ENCODE results near the gene EP400.
"Not testable (repeated sequence)": the region's sequence is repeated elsewhere in the genome, so short reads cannot be mapped to it uniquely, and the experiment has no call there.

Gene EP400

GRCh38 chr12:132100306-132101065, 150.7 kb downstream of the EP400 start:
- H3K4me3 ChIP-seq (ENCODE audit: low read depth, low read length): no peak overlapping the region
- no peak for DNase-seq (ENCODE audit: low read depth)

- H3K4me3 ChIP-seq (ENCODE audit: low read depth, low read length): no peak overlapping the region
- DNase-seq (ENCODE audit: low read depth): no peak
Observed at GRCh38 chr12:132102297-132102696, 152.6 kb downstream of the EP400 start.

DNA sequence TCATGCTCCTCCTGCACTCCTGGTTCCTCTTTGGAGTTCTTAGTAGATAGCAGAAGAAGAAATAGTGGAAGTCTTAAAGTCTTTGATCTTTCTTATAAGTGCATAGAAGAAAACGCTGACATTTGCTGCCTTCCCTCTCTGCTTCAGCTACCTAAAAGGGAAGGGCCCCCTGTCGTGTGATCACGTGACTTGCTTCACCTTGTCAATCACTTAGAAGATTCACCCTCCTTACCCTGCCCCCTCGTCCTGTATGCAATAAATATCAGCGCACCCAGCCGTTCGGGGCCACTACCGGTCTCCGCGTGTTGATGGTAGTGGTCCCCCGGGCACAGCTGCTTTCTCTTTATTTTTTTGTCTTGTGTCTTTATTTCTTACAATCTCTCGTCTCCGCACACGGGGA, 153.3 kb downstream of the EP400 start:
- not testable (repeated sequence) for H3K4me3 ChIP-seq (ENCODE audit: low read depth, low read length); DNase-seq (ENCODE audit: low read depth)

DNA sequence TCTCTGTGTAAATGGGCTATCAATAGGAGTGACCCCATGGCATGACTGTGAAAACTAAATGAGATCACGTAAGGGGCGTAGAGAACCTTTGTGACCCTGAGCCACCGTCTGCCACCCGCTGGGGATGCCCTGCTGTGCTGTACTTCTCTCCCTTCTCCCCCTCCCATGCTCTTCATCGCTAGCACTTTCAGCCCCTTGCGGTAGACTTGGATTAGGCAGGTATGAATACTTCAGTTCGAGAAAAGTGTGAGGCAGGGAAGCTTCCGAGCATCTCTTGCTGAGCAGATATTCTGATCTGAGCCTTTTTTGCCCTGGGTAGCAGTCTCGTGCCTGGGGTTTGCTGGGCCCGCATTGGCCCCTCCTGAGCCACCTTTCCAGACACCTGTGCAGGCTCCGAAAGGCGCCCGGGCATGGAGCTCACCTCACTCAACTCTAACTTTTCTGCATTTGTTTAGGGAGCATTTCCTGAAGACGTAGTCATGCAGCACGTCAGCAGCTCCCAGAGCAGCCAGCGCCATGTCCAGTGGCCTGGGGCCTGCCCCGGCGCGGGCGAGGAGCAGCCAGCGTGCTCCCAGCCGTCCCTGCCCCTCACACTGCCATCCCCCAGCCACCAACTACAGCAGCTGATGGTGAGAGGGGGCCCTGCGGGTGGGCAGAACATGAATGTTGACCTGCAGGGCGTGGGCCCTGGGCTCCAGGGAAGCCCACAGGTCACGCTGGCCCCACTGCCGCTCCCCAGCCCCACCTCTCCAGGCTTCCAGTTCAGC, 154.0 kb downstream of the EP400 start:
- no peak for DNase-seq (ENCODE audit: low read depth)
- H3K4me3 ChIP-seq (ENCODE audit: low read depth, low read length): no peak overlapping the region

DNA sequence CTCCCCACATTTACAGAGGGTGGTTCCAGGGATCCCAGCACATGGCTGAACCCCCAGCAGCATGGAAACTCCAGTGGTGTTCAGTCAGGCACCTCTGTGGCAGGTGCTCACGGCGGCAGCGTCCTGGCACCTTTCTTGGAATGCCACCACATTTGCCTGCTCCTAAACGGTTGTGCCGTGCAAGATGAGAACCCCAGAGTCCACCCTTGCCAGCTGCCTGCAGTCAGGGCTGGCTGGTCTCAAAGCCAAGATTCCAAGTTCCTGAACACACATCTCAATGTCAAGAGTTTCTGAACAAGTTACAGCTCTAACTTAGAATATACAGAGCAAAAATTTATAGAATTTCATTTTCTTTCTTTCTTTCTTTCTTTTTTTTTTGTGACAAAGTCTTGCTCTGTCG, 155.7 kb downstream of the EP400 start:
- DNase-seq (ENCODE audit: low read depth): no peak
- H3K4me3 ChIP-seq (ENCODE audit: low read depth, low read length): no peak overlapping the region

DNA sequence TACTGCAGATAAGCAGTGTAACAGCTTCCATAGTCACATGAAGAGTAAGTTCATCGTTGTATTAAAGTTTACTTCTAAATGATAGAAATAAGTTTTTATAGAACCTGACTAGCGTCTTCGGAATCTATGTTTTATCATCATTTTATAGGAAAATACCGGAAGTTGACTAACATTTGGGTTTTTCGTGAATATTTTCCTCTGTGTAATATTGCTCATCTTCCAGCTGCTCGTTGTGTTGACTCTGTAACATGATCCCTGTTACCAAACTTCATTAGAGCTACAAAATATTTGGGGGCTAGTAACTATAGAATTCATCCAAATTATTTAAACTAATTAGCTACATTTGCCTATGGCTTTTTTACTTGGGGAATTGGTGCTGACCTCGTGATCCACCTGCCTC, 157.2 kb downstream of the EP400 start:
- DNase-seq (ENCODE audit: low read depth): no peak
- no peak overlapping the region for H3K4me3 ChIP-seq (ENCODE audit: low read depth, low read length)

DNA sequence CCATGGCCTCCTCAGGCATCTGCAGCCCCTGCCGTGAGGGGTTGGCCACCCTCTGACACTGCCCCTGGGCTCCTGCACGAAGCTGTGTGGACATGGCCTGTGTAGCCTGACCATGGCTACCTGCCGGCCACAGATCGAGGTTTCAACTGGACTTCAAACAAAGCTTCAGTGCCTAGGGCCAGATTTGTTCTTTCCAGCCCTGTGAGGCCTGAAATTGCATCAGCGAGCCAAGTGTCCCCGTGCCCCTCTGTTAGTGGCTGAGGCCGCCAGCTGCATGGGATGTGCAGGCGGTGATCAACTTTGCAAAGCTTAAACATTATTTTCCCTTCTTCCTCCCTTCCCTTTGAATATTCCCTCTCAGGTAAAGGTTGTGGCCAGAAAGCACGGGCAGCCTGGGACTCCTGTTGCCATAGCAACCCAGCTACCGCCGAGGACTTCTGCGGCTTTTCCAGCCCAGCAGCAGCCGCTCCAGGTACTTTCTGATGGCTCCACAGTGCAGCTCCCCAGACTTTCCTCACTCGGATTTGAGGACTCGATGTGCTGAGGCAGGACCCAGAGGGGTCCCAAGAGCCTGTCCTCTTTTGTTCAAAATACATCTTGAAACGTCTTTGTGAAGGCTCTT, 158.6 kb downstream of the EP400 start:
- H3K4me3 ChIP-seq (ENCODE audit: low read depth, low read length): no peak overlapping the region
- DNase-seq (ENCODE audit: low read depth): no peak

DNA sequence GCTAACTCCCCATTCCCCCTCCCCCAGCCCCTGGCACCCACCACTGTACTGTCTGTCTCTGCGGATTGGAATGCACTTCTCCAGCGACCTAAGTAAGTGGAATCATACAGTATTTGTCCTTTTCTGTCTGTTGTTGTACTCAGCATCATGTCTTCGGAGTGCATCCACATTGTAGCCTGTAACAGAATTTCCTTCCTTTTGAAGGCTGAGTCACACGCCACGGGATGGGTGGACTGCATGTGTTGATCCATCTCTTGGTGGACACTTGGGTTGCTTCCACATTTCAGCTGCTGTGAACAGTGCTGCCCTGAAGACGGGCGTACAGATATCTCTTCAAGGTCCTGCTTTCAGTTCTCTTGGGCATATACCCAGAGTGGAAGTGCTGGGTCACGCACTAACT, 160.0 kb downstream of the EP400 start:
- no peak for DNase-seq (ENCODE audit: low read depth)

GRCh38 chr12:132110677-132111076, 160.9 kb downstream of the EP400 start:
- no peak for DNase-seq (ENCODE audit: low read depth)
- no peak overlapping the region for H3K4me3 ChIP-seq (ENCODE audit: low read depth, low read length)

More for the DNA sequence above, 160.0 kb downstream of the EP400 start:
- no peak overlapping the region for H3K4me3 ChIP-seq (ENCODE audit: low read depth, low read length)

DNA sequence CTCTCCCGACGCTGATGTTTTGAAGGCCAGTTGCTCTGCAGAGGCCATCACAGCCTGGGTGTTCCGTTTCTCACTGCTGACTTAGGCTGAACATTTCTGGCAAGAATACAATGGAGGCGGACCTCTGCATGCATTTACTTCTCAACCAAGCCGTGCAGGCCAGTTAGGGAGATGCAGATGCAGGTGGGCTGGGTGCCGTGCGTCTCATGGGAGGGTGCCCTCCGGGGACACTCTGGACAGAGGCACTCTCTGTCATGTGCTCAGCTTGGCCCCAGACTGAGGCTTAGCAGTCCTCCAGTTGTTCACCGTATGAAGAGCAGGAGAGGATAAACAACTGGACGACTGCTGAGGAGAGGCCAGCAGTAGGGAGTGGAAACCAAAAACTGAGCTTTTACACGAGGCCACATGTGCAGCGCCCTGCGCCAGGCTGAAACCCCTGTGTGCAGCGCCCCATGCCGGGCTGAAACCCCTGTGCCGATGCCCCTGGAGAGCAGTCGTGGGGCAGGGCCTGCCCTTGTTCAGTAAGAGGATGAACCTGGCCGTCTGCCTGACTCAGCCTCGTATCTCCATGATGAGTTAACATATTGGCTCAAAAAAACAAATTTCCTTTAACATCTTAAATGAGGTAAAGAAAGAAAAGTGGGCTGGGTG, 162.0 kb downstream of the EP400 start:
- no peak for DNase-seq (ENCODE audit: low read depth)
- no peak overlapping the region for H3K4me3 ChIP-seq (ENCODE audit: low read depth, low read length)

DNA sequence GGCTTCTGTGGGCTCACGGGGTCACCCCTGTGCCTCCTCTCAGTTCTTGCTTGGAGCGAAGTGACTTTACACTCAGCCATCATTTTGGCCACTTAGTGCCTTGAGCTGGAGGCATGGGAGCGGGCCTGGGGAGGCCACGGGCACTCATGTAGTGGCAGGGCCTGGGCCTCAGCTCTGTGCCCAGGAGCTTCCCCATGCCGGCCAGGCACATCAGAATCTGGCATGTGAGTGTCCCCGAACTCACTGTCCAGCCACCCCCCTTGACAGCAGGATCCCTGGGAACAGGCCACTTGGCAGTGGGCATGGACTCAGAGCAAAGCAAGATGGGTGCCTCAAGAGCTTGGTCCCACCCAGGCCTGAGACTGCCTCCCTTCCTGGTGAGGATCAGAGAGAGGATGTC, 164.9 kb downstream of the EP400 start:
- DNase-seq (ENCODE audit: low read depth): no peak
- H3K4me3 ChIP-seq (ENCODE audit: low read depth, low read length): no peak overlapping the region

DNA sequence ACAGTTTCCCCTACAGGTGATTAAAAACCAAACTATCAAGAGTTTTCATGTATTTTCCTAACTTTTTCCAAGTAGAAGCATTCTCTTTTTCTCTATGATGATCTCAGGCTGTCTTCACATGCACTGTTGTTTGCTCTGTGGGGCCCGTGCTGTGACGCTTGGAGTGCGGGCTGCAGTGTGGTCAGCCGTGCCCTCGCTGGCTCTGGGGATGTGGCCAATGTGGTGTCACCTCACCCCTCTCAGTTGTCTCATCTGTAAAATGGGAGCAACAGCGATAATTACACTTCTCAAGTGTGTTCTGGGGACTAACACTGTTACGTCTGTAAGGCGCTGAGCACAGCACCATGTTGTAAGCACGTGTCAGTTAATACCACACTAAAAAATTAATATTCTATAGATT, 165.8 kb downstream of the EP400 start:
- DNase-seq (ENCODE audit: low read depth): no peak
- H3K4me3 ChIP-seq (ENCODE audit: low read depth, low read length): no peak overlapping the region

DNA sequence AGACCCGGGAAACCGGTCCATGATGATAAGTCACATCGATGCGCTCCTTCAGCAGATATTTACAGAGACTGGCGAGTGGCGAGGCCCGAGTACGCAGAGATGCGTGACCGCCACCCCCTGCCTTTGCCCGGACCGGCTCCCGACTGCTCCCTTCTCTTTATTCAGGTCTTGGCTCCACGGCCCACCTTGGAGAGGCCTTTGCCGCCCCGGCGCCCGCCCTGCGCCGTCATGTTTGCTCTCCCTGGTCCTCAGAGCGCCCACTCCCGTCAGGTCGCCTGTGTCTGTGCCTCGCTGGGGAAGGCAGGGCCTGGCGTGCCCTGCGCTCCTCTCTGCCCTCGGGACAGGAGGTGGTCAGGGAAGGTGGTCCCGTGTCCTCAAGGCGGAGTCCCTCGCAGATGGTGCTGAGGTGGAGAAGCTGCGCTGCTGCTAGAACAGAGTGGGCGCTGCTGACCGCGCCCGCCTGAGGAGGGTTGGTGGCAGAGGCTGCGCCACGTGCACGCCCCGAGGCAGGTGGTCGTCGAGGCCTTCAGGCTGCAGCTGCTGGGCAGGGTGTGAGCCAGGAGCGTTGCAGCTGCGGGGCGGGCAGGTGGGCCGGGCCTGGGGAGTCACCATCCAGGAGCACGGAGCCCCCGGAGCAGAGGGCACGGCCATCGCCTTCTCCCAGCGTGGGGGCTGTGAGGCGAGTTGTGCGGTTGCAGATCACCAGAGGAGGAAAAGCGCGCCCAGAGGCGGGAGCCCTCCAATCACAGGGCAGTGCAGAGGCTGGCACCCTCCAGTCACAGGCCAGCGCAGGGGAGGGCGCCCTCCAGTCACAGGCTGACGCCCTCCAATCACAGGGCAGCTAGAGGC, 167.2 kb downstream of the EP400 start:
- DNase-seq (ENCODE audit: low read depth): no peak

DNA sequence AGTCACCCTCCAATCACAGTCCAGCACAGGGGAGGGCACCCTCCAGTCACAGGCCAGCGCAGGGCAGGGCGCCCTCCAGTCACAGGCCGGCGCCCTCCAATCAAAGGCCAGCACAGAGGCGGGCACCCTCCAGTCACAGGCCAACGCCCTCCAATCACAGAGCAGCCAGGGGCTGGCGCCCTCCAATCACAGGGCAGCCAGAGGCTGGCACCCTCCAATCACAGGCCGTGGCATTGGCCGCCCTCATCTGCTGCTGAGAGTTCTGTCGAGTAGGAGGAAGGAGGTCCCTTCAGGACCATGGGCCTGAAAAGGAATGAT, 167.8 kb downstream of the EP400 start:
- no peak for DNase-seq (ENCODE audit: low read depth)
- no peak overlapping the region for H3K4me3 ChIP-seq (ENCODE audit: low read depth, low read length)

More for the DNA sequence above, 167.2 kb downstream of the EP400 start:
- H3K4me3 ChIP-seq (ENCODE audit: low read depth, low read length): no peak overlapping the region

DNA sequence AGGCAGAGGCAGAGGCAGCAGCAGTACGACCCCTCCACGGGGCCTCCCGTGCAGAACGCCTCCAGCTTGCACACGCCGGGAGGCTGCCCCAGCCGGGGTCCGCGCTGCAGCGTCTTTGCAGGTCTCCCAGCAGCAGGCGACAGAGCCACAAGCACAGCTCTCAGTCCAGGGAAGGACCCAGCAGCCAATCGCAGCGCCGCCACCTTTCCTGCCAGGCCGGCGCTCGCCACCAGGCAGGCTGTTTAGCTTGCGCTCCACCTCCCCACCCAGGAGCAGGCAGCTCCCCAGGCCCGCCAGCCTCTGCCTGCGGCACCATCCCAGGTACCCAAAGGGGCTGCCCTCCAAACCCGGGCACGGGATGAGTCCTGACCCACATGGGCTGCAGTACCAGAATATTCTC, 169.1 kb downstream of the EP400 start:
- no peak for DNase-seq (ENCODE audit: low read depth)
- H3K4me3 ChIP-seq (ENCODE audit: low read depth, low read length): no peak overlapping the region

DNA sequence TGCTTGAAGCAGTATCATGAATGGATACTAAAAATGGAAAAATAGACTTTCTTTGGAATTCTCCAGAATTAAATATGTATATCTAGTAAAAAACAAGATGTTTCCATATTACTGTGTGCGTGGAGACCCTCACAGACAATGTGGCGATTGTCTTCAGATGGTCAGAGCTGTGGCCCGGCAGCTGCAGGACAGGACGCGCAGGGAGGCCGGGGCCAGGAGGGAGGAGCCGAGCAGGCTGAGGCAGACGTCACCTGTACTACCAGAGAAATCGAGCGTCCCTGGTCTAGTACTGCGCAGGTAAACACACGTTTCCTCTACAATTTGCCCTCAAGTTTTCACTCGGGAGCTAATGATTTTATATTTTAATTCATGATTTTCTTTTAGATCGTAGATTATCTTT, 171.5 kb downstream of the EP400 start:
- no peak overlapping the region for H3K4me3 ChIP-seq (ENCODE audit: low read depth, low read length)
- DNase-seq (ENCODE audit: low read depth): no peak

DNA sequence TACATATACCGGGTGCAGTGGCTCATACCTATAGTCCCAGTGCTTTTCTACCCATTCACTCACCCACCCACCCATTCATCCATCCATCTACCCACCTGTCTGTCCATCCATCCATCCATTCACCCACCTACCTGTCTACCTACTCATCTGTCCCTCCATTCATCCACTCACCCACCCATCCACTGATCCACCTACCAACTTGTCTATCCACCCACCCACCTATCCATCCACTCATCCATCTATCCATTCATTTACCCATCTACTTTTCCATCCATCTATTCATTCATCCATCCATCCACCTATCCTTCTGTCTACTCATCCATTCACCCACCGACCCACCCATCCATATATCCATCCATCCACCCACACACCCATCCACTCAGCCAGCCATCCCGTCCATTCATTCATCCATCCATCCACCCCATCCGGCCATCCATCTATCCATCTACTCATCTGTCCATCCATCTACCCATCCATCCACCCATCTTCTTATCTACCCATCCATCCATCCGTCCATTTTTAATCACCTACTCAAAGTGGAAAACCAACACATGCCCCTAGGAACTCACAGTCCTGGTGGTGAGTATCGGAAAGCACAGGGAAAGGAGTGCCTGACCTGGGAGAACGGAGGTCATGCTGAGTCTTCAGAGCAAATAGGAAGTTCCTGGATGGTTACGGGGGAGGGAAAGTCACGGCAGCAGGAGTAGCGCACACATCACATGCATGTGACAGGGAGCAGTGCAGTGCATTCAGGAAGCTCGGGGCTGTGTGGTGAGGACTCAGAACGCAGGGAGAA, 174.4 kb downstream of the EP400 start:
- H3K4me3 ChIP-seq (ENCODE audit: low read depth, low read length): no peak overlapping the region
- DNase-seq (ENCODE audit: low read depth): no peak

- H3K4me3 ChIP-seq (ENCODE audit: low read depth, low read length): no peak overlapping the region
- no peak for DNase-seq (ENCODE audit: low read depth)
Observed at GRCh38 chr12:132124766-132125425, 175.2 kb downstream of the EP400 start.
